Fibroblast of skin of left quadriceps (primary cell): ENCODE measurements around the gene MRTFA.
"Not testable (repeated sequence)": the region's sequence is repeated elsewhere in the genome, so short reads cannot be mapped to it uniquely, and the experiment has no call there.

Experiments used
- DNase-seq, 2 experiments: peaks; one replicate each; pipeline ENCODE4 v3.0.0-alpha.2; 2013; ENCODE audit warnings: low read depth in 2 of 2

The MRTFA gene

GRCh38 chr22:40394607-40395006 is 241.9 kb downstream of the MRTFA start:
- no peak for DNase-seq

GRCh38 chr22:40392618-40393017 is 243.9 kb downstream of the MRTFA start:
- DNase-seq: no peak

- no peak for DNase-seq
These were observed 245.1 kb downstream of the MRTFA start for GRCh38 chr22:40391417-40391816.

GRCh38 chr22:40388231-40388630 is 248.3 kb downstream of the MRTFA start:
- no peak for DNase-seq

- DNase-seq: no peak
These were observed 248.8 kb downstream of the MRTFA start for GRCh38 chr22:40387746-40388145.

GRCh38 chr22:40385036-40385782 is 251.3 kb downstream of the MRTFA start:
- DNase-seq: no peak

GRCh38 chr22:40383905-40384304 is 252.6 kb downstream of the MRTFA start:
- no peak for DNase-seq

GRCh38 chr22:40381461-40381860 is 255.1 kb downstream of the MRTFA start:
- no peak for DNase-seq

- not testable (repeated sequence) for DNase-seq
These were observed 258.1 kb downstream of the MRTFA start for GRCh38 chr22:40378448-40378847.

GRCh38 chr22:40377931-40378330 is 258.6 kb downstream of the MRTFA start:
- DNase-seq: no peak

GRCh38 chr22:40376149-40376548 is 260.4 kb downstream of the MRTFA start:
- no peak for DNase-seq

- no peak for DNase-seq
These were observed 262.0 kb downstream of the MRTFA start for GRCh38 chr22:40374567-40374966.

GRCh38 chr22:40368836-40369235 is 267.7 kb downstream of the MRTFA start:
- DNase-seq: no peak

GRCh38 chr22:40368016-40368415 is 268.5 kb downstream of the MRTFA start:
- DNase-seq: no peak

- no peak for DNase-seq
These were observed 269.2 kb downstream of the MRTFA start for GRCh38 chr22:40367342-40367741.

GRCh38 chr22:40366068-40366467 is 270.5 kb downstream of the MRTFA start:
- DNase-seq: no peak

GRCh38 chr22:40364431-40364830 is 272.1 kb downstream of the MRTFA start:
- no peak for DNase-seq

- peak in 1 of 2 experiments; percentile 46 for DNase-seq
These were observed 273.5 kb downstream of the MRTFA start for GRCh38 chr22:40363059-40363458.

GRCh38 chr22:40361100-40361499 is 275.4 kb downstream of the MRTFA start:
- DNase-seq: no peak
